GM12801 (cell line): ENCODE results near the gene ANXA9.

Experiments
- TF ChIP-seq, protein P1 (sequence below): IDR thresholded peaks from one replicate; pipeline ENCODE4 v1.5.1; 2011; ENCODE audit warnings: control low read depth; ENCODE audit not compliant: insufficient read length; ENCODE audit errors: extremely low read depth

The ANXA9 gene

GRCh38 chr1:150963321-150964163 lies 18.6 kb upstream of the ANXA9 start:
- TF ChIP-seq, protein P1, sequence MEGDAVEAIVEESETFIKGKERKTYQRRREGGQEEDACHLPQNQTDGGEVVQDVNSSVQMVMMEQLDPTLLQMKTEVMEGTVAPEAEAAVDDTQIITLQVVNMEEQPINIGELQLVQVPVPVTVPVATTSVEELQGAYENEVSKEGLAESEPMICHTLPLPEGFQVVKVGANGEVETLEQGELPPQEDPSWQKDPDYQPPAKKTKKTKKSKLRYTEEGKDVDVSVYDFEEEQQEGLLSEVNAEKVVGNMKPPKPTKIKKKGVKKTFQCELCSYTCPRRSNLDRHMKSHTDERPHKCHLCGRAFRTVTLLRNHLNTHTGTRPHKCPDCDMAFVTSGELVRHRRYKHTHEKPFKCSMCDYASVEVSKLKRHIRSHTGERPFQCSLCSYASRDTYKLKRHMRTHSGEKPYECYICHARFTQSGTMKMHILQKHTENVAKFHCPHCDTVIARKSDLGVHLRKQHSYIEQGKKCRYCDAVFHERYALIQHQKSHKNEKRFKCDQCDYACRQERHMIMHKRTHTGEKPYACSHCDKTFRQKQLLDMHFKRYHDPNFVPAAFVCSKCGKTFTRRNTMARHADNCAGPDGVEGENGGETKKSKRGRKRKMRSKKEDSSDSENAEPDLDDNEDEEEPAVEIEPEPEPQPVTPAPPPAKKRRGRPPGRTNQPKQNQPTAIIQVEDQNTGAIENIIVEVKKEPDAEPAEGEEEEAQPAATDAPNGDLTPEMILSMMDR, result no peak

DNA sequence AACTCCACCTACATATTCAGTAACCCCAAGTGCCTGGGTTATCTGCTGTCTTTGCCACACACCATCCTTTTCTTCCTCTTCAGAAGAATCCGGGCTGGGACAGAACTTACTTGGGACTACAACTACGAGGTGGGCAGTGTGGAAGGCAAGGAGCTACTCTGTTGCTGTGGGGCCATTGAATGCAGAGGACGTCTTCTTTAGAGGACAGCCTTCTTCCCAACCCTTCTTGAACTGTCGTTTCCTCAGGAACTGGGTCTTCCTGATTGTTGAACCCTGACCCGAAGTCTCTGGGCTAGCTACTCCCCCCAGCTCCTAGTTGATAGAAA lies 18.0 kb upstream of the ANXA9 start:
- TF ChIP-seq, protein P1, result no peak

DNA sequence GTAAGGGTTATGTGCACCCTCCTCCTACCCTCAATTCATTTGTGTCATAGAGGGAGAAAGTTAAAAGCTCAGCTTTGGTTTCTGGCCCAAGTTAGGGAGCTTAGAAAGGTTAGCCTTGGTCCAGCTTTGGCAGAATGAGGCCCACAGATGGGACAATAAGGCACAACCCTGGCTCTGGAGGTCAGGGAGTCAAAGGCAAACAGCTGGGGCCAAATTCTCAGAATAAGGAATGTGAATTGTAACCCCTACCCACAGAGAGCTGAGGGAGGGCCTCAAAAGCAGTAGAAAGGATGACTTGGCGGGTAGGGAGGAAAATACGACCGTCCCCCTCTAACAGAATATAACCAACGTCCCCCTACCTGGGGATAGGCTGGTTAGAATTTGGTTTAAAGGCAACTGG lies 16.5 kb upstream of the ANXA9 start:
- TF ChIP-seq, protein P1, result no peak

- TF ChIP-seq, protein P1, result no peak
Observed at GRCh38 chr1:150966011-150966410, 16.1 kb upstream of the ANXA9 start.

- TF ChIP-seq, protein P1, result no peak
Observed at GRCh38 chr1:150967936-150968335, 14.2 kb upstream of the ANXA9 start.

GRCh38 chr1:150968491-150968890 lies 13.6 kb upstream of the ANXA9 start:
- TF ChIP-seq, protein P1, result no peak

- TF ChIP-seq, protein P1, result no peak
Observed at GRCh38 chr1:150969626-150970025, 12.5 kb upstream of the ANXA9 start.
